ENCODE results near the gene MAP4K4. TPM values are rescaled to one million over a fixed set of nuclear protein-coding genes. Genes with fewer than 3 reads are reported as not detected.
A peak's percentile ranks its signal among the peaks of the same experiment; 100 is the strongest.

MAP4K4 gene
- total and polyA plus RNA-seq, 2 donors: 22.4 to 30.9 TPM

- H3K27ac ChIP-seq (ENCODE audit: low read depth in 1 of 2, low read length in 1 of 2): peak overlapping the region; percentile 20 to 59
- no peaks in the 10 kb centered on the region for H3K36me3 ChIP-seq (ENCODE audit: control insufficient read depth in 2 of 2, insufficient read depth in 2 of 2, low read length in 1 of 2)
- H3K9me3 ChIP-seq (ENCODE audit: control insufficient read depth in 2 of 2, insufficient read depth in 1 of 2, low read length in 1 of 2): no peaks in the 10 kb centered on the region
- H3K4me1 ChIP-seq (ENCODE audit: control insufficient read depth in 2 of 2, insufficient read depth in 2 of 2, low read length in 2 of 2): peaks cover 24 to 46% of the 10 kb centered on the region in 2 donors
- peak in 1 of 9 donors; percentile 47 for DNase-seq (ENCODE audit: low read depth in 6 of 9, low spot score in 9 of 9)
- H3K27me3 ChIP-seq (ENCODE audit: control insufficient read depth in 2 of 2, insufficient read depth in 1 of 2, low read length in 1 of 2): peaks cover 0 to 5% of the 10 kb centered on the region in 2 donors
- H3K4me3 ChIP-seq (ENCODE audit: low read length in 2 of 2): peak overlapping the region; percentile 73 to 84
- 41% methylated on average over 16 of the region's 16 CpGs for WGBS
Measured at GRCh38 chr2:101698844-101699754, 1.6 kb downstream of the MAP4K4 start.

- H3K27ac ChIP-seq (ENCODE audit: low read depth in 1 of 2, low read length in 1 of 2): peak overlapping the region in 1 of 2 donors; percentile 25
- DNase-seq (ENCODE audit: low read depth in 6 of 9, low spot score in 9 of 9): no peak
- 86% methylated on average over 13 of the region's 13 CpGs for WGBS
- peaks cover 27 to 47% of the 10 kb centered on the region in 2 donors for H3K4me1 ChIP-seq (ENCODE audit: control insufficient read depth in 2 of 2, insufficient read depth in 2 of 2, low read length in 2 of 2)
- no peaks in the 10 kb centered on the region for H3K36me3 ChIP-seq (ENCODE audit: control insufficient read depth in 2 of 2, insufficient read depth in 2 of 2, low read length in 1 of 2)
- H3K4me3 ChIP-seq (ENCODE audit: low read length in 2 of 2): peak overlapping the region; percentile 73 to 84
- no peaks in the 10 kb centered on the region for H3K9me3 ChIP-seq (ENCODE audit: control insufficient read depth in 2 of 2, insufficient read depth in 1 of 2, low read length in 1 of 2)
- peaks cover 0 to 5% of the 10 kb centered on the region in 2 donors for H3K27me3 ChIP-seq (ENCODE audit: control insufficient read depth in 2 of 2, insufficient read depth in 1 of 2, low read length in 1 of 2)
Measured at GRCh38 chr2:101699755-101700461, 2.4 kb downstream of the MAP4K4 start.

- no peak overlapping the region for H3K4me3 ChIP-seq (ENCODE audit: low read length in 2 of 2)
- peak in 2 of 9 donors; percentile 50 to 67 for DNase-seq (ENCODE audit: low read depth in 6 of 9, low spot score in 9 of 9)
- H3K27ac ChIP-seq (ENCODE audit: low read depth in 1 of 2, low read length in 1 of 2): peak overlapping the region; percentile 50 to 70
- no peaks in the 10 kb centered on the region for H3K36me3 ChIP-seq (ENCODE audit: control insufficient read depth in 2 of 2, insufficient read depth in 2 of 2, low read length in 1 of 2)
- H3K9me3 ChIP-seq (ENCODE audit: control insufficient read depth in 2 of 2, insufficient read depth in 1 of 2, low read length in 1 of 2): no peaks in the 10 kb centered on the region
- no peaks in the 10 kb centered on the region for H3K27me3 ChIP-seq (ENCODE audit: control insufficient read depth in 2 of 2, insufficient read depth in 1 of 2, low read length in 1 of 2)
- peaks cover 31 to 59% of the 10 kb centered on the region in 2 donors for H3K4me1 ChIP-seq (ENCODE audit: control insufficient read depth in 2 of 2, insufficient read depth in 2 of 2, low read length in 2 of 2)
- 29% methylated on average over 1 of the region's 1 CpG for WGBS
Measured at GRCh38 chr2:101704046-101704466, 6.5 kb downstream of the MAP4K4 start.

- DNase-seq (ENCODE audit: low read depth in 6 of 9, low spot score in 9 of 9): no peak
- Histone ChIP-seq H3K27ac (ENCODE audit: low read depth in 1 of 2, low read length in 1 of 2) (peak overlapping the region in 1 of 2 donors; percentile 31), H3K27me3 (ENCODE audit: control insufficient read depth in 2 of 2, insufficient read depth in 1 of 2, low read length in 1 of 2) (no peaks in the 10 kb centered on the region), H3K4me1 (ENCODE audit: control insufficient read depth in 2 of 2, insufficient read depth in 2 of 2, low read length in 2 of 2) (peaks cover 25 to 55% of the 10 kb centered on the region in 2 donors), H3K9me3 (ENCODE audit: control insufficient read depth in 2 of 2, insufficient read depth in 1 of 2, low read length in 1 of 2) (no peaks in the 10 kb centered on the region), H3K36me3 (ENCODE audit: control insufficient read depth in 2 of 2, insufficient read depth in 2 of 2, low read length in 1 of 2) (no peaks in the 10 kb centered on the region), H3K4me3 (ENCODE audit: low read length in 2 of 2) (no peak overlapping the region)
- 94% methylated on average over 3 of the region's 3 CpGs for WGBS
Measured at GRCh38 chr2:101704816-101705578, 7.5 kb downstream of the MAP4K4 start.

GRCh38 chr2:101706121-101706818, 8.8 kb downstream of the MAP4K4 start:
- Histone ChIP-seq H3K4me1 (ENCODE audit: control insufficient read depth in 2 of 2, insufficient read depth in 2 of 2, low read length in 2 of 2) (peaks cover 21 to 59% of the 10 kb centered on the region in 2 donors), H3K27ac (ENCODE audit: low read depth in 1 of 2, low read length in 1 of 2) (peak overlapping the region in 1 of 2 donors; percentile 28), H3K4me3 (ENCODE audit: low read length in 2 of 2) (no peak overlapping the region), H3K27me3 (ENCODE audit: control insufficient read depth in 2 of 2, insufficient read depth in 1 of 2, low read length in 1 of 2) (no peaks in the 10 kb centered on the region), H3K36me3 (ENCODE audit: control insufficient read depth in 2 of 2, insufficient read depth in 2 of 2, low read length in 1 of 2) (no peaks in the 10 kb centered on the region), H3K9me3 (ENCODE audit: control insufficient read depth in 2 of 2, insufficient read depth in 1 of 2, low read length in 1 of 2) (no peaks in the 10 kb centered on the region)
- WGBS: 89% methylated on average over 4 of the region's 4 CpGs
- no peak for DNase-seq (ENCODE audit: low read depth in 6 of 9, low spot score in 9 of 9)

GRCh38 chr2:101706819-101707177, 9.3 kb downstream of the MAP4K4 start:
- H3K4me3 ChIP-seq (ENCODE audit: low read length in 2 of 2): no peak overlapping the region
- no peaks in the 10 kb centered on the region for H3K27me3 ChIP-seq (ENCODE audit: control insufficient read depth in 2 of 2, insufficient read depth in 1 of 2, low read length in 1 of 2)
- H3K4me1 ChIP-seq (ENCODE audit: control insufficient read depth in 2 of 2, insufficient read depth in 2 of 2, low read length in 2 of 2): peaks cover 21 to 59% of the 10 kb centered on the region in 2 donors
- WGBS: 5% methylated on average over 1 of the region's 1 CpG
- H3K9me3 ChIP-seq (ENCODE audit: control insufficient read depth in 2 of 2, insufficient read depth in 1 of 2, low read length in 1 of 2): no peaks in the 10 kb centered on the region
- peak in 1 of 9 donors; percentile 70 for DNase-seq (ENCODE audit: low read depth in 6 of 9, low spot score in 9 of 9)
- H3K27ac ChIP-seq (ENCODE audit: low read depth in 1 of 2, low read length in 1 of 2): peak overlapping the region; percentile 48
- H3K36me3 ChIP-seq (ENCODE audit: control insufficient read depth in 2 of 2, insufficient read depth in 2 of 2, low read length in 1 of 2): no peaks in the 10 kb centered on the region

GRCh38 chr2:101710036-101710435, 12.5 kb downstream of the MAP4K4 start:
- DNase-seq (ENCODE audit: low read depth in 6 of 9, low spot score in 9 of 9): no peak
- 97% methylated on average over 1 of the region's 1 CpG for WGBS
- Histone ChIP-seq H3K4me3 (ENCODE audit: low read length in 2 of 2) (no peak overlapping the region), H3K4me1 (ENCODE audit: control insufficient read depth in 2 of 2, insufficient read depth in 2 of 2, low read length in 2 of 2) (peaks cover 16 to 42% of the 10 kb centered on the region in 2 donors), H3K9me3 (ENCODE audit: control insufficient read depth in 2 of 2, insufficient read depth in 1 of 2, low read length in 1 of 2) (no peaks in the 10 kb centered on the region), H3K27ac (ENCODE audit: low read depth in 1 of 2, low read length in 1 of 2) (peak overlapping the region in 1 of 2 donors; percentile 18), H3K36me3 (ENCODE audit: control insufficient read depth in 2 of 2, insufficient read depth in 2 of 2, low read length in 1 of 2) (no peaks in the 10 kb centered on the region), H3K27me3 (ENCODE audit: control insufficient read depth in 2 of 2, insufficient read depth in 1 of 2, low read length in 1 of 2) (no peaks in the 10 kb centered on the region)

- 88% methylated on average over 7 of the region's 7 CpGs for WGBS
- no peak overlapping the region for H3K4me3 ChIP-seq (ENCODE audit: low read length in 2 of 2)
- H3K27me3 ChIP-seq (ENCODE audit: control insufficient read depth in 2 of 2, insufficient read depth in 1 of 2, low read length in 1 of 2): no peaks in the 10 kb centered on the region
- no peaks in the 10 kb centered on the region for H3K36me3 ChIP-seq (ENCODE audit: control insufficient read depth in 2 of 2, insufficient read depth in 2 of 2, low read length in 1 of 2)
- no peaks in the 10 kb centered on the region for H3K9me3 ChIP-seq (ENCODE audit: control insufficient read depth in 2 of 2, insufficient read depth in 1 of 2, low read length in 1 of 2)
- no peak overlapping the region for H3K27ac ChIP-seq (ENCODE audit: low read depth in 1 of 2, low read length in 1 of 2)
- DNase-seq (ENCODE audit: low read depth in 6 of 9, low spot score in 9 of 9): no peak
- peaks cover 18 to 38% of the 10 kb centered on the region in 2 donors for H3K4me1 ChIP-seq (ENCODE audit: control insufficient read depth in 2 of 2, insufficient read depth in 2 of 2, low read length in 2 of 2)
Measured at GRCh38 chr2:101710471-101711318, 13.2 kb downstream of the MAP4K4 start.
